Neural progenitor cell (in vitro differentiated cells): Measurements from ENCODE around the gene GPR65.

Experiments used
- CTCF ChIP-seq: fragments of 200-600 bp; sonication (generic); IDR thresholded peaks from 2 replicates; pipeline ENCODE4 v1.5.1; 2017; ENCODE audit warnings: antibody characterized with exemption, mild to moderate bottlenecking
- EZH2 ChIP-seq: fragments of 200-600 bp; sonication (generic); IDR thresholded peaks from 2 replicates; pipeline ENCODE4 v1.6.1; 2017; ENCODE audit warnings: antibody characterized with exemption, mild to moderate bottlenecking, moderate library complexity

- TF ChIP-seq CTCF = no peak
- TF ChIP-seq EZH2 = no peak
These were observed 12.6 kb downstream of the GPR65 start for GRCh38 chr14:88017535-88017934.
